K562 (cell line): ENCODE data around the gene ZNF547. TPM values are rescaled to one million over a fixed set of nuclear protein-coding genes. Genes with fewer than 3 reads are reported as not detected.
A peak's percentile ranks its signal among the peaks of the same experiment; 100 is the strongest.

Experiments used
- ARID2 ChIP-seq: fragments of 450-650 bp; IDR thresholded peaks from 2 replicates; pipeline ENCODE4 v1.6.1; 2017; ENCODE audit warnings: antibody characterized with exemption, mild to moderate bottlenecking
- DIDO1 ChIP-seq: fragments of 450-650 bp; IDR thresholded peaks from 2 replicates; pipeline ENCODE4 v1.6.1; 2016; ENCODE audit warnings: low read depth, missing biosample characterization, missing genetic modification characterization
- HNRNPH1 ChIP-seq: fragments of 200-400 bp; formaldehyde crosslinking; optimal IDR thresholded peaks from 2 replicates; pipeline ENCODE3; 2017; ENCODE audit warnings: low read depth, mild to moderate bottlenecking, low read length, moderate library complexity
- HNRNPLL ChIP-seq: fragments of 200-400 bp; formaldehyde crosslinking; IDR thresholded peaks from 2 replicates; pipeline ENCODE4 v1.6.1; 2017; ENCODE audit warnings: low read length, low read depth, mild to moderate bottlenecking; ENCODE audit not compliant: poor library complexity, severe bottlenecking
- HNRNPUL1 ChIP-seq: fragments of 200-400 bp; formaldehyde crosslinking; IDR thresholded peaks from 2 replicates; pipeline ENCODE4 v1.6.1; 2017; ENCODE audit warnings: low read length
- MAZ ChIP-seq, 2 experiments: fragments of 450-650 bp in 1 of 2; sonication (generic) in 1 of 2; formaldehyde crosslinking; IDR thresholded peaks in 1 of 2; conservative IDR thresholded peaks in 1 of 2; 2 replicates each; pipeline versions ENCODE4 v1.4.0 to v1.5.0; 2020; ENCODE audit warnings: mild to moderate bottlenecking in 1 of 2, missing genetic modification reagents in 1 of 2
- NBN ChIP-seq: fragments of 450-650 bp; IDR thresholded peaks from 2 replicates; pipeline ENCODE4 v1.6.1; 2016; ENCODE audit warnings: low read depth, mild to moderate bottlenecking
- SUPT5H ChIP-seq: fragments of 450-650 bp; IDR thresholded peaks from 2 replicates; pipeline ENCODE4 v1.6.1; 2016
- ZBTB12 ChIP-seq: fragments of 250-450 bp; sonication (Bioruptor Pico); IDR thresholded peaks from 2 replicates; pipeline ENCODE4 v1.4.0; 2020
- ZBTB40 ChIP-seq, 2 experiments: fragments of 450-650 bp in 1 of 2; sonication (generic) in 1 of 2; formaldehyde crosslinking in 1 of 2; IDR thresholded peaks; 2 replicates each; pipeline versions ENCODE4 v1.7.1 to v1.9.0; 2016 to 2022; ENCODE audit warnings: inconsistent platforms in 1 of 2, mild to moderate bottlenecking in 1 of 2, missing genetic modification reagents in 1 of 2
- ZNF740 ChIP-seq, 3 experiments: fragments of 200-800 bp in 1 of 3; sonication (Bioruptor generic) in 1 of 3; sonication (generic) in 1 of 3; formaldehyde crosslinking in 1 of 3; IDR thresholded peaks; 2 replicates each; pipeline versions ENCODE4 v1.6.1 to v1.8.0; 2016 to 2022; ENCODE audit warnings: mild to moderate bottlenecking in 2 of 3, missing compliant biosample characterization in 2 of 3, missing genetic modification characterization in 2 of 3, missing genetic modification reagents in 1 of 3
- polyA plus RNA-seq, 8 experiments: library from polyadenylated mRNA; depleted of rRNA in 4 of 8; stranded (reverse) in 5 of 8; unstranded in 3 of 8; fragments of >200 nt; fragmentation: Nextera tagmentation in 2 of 8; fragmentation: Illumina TruSeq in 1 of 8; extraction: Ambion mirVana in 2 of 8; extraction: Trizol in 1 of 8; gene quantifications; 2 replicates each; pipeline versions ENCODE4 v1.2.1 to v1.2.3, GENCODE V29; 2011 to 2014; ENCODE audit warnings: inconsistent platforms in 1 of 8, missing spikeins in 1 of 8
- total RNA-seq, 7 experiments: library from RNA; depleted of rRNA in 6 of 7; stranded (reverse); fragments of >200 nt in 6 of 7; fragmentation: Illumina TruSeq in 2 of 7; extraction: Trizol in 2 of 7; gene quantifications; 2 replicates each; pipeline versions ENCODE4 v1.2.1 to v1.2.3, GENCODE V29; 2011 to 2021; ENCODE audit warnings: low replicate concordance in 1 of 7

The ZNF547 gene
- total and polyA plus RNA-seq, 9 of the 15 experiments (the other 6 are each of a cell fraction or from before 2014, with no cell fraction given), result 0.03 to 0.96 (median 0.30) TPM

- TF ChIP-seq ZBTB40 (IDR thresholded peaks at IDR 0.05), result peak; percentile 90
- TF ChIP-seq ZBTB40 (CRISPR knock-in tag; IDR thresholded peaks at IDR 0.05), result no peak
- TF ChIP-seq DIDO1 (tag), result no peak
- peak; percentile 92 for TF ChIP-seq ZBTB12 (CRISPR knock-in tag)
- TF ChIP-seq SUPT5H, result 0 out of 2 replicates have a peak, but pooled peaks have one; percentile 54
- no peak for TF ChIP-seq ARID2
- peak; percentile 35 for TF ChIP-seq HNRNPLL
- peak; percentile 74; the same call in 1 of the 2 replicates for TF ChIP-seq ZNF740 (CRISPR knock-in tag; IDR thresholded peaks at IDR 0.05)
- no peak for TF ChIP-seq ZNF740 (tag; IDR thresholded peaks at IDR 0.05)
- no peak for TF ChIP-seq HNRNPUL1
- peak in 1 of 2 experiments; percentile 41; a peak in 1 of 4 replicates for TF ChIP-seq MAZ (CRISPR knock-in tag; conservative IDR thresholded peaks at IDR 0.05 in 1 of 2, IDR thresholded peaks at IDR 0.05 in 1 of 2)
- TF ChIP-seq HNRNPH1, result no peak
- TF ChIP-seq NBN, result peak; percentile 68; the same call in 1 of the 2 replicates
These were observed at the start of gene ZNF547, which contains the start of gene TRAPPC2B (continued) for GRCh38 chr19:57362997-57363687.
